Esophagus squamous epithelium (tissue), 5 donors: ENCODE results near the gene LMX1B. TPM values are rescaled to one million over a fixed set of nuclear protein-coding genes. Genes with fewer than 3 reads are reported as not detected.

ENCODE experiments used
- DNase-seq: peaks from one replicate; lab custom pipeline; 2025; lab: John Stamatoyannopoulos, UW
- H3K27ac ChIP-seq, 4 donors: fragments of 200-600 bp; sonication (generic); one replicate each; pipeline ENCODE4 v1.5.1; 2016 to 2019; ENCODE audit warnings: mild to moderate bottlenecking in 1 of 4
- H3K27me3 ChIP-seq, 4 donors: fragments of 200-600 bp; sonication (generic); 1 replicate in 3 of 4; 2 replicates in 1 of 4; pipeline versions ENCODE4 v1.5.1 to v1.6.0; 2017 to 2021; ENCODE audit warnings: antibody characterized with exemption in 1 of 4
- H3K36me3 ChIP-seq, 3 donors: fragments of 200-600 bp; sonication (generic); one replicate each; pipeline ENCODE4 v1.5.1; 2016 to 2019
- H3K4me1 ChIP-seq, 3 donors: fragments of 200-600 bp; sonication (generic); one replicate each; pipeline ENCODE4 v1.5.1; 2017 to 2019
- H3K4me3 ChIP-seq, 4 donors: fragments of 200-600 bp; sonication (generic); 1 replicate in 3 of 4; 2 replicates in 1 of 4; pipeline ENCODE4 v1.5.1; 2016 to 2019; ENCODE audit warnings: mild to moderate bottlenecking in 2 of 4, moderate library complexity in 1 of 4
- H3K9me3 ChIP-seq, 3 donors: fragments of 200-600 bp; sonication (generic); one replicate each; pipeline ENCODE4 v1.5.1; 2016 to 2019
- CTCF ChIP-seq, 6 experiments: fragments of 450-650 bp in 4 of 6; fragments of 200-600 bp in 2 of 6; sonication (generic) in 2 of 6; IDR thresholded peaks; one replicate each; pipeline ENCODE4 v1.5.1; 2016 to 2019; ENCODE audit warnings: antibody characterized with exemption in 6 of 6, mild to moderate bottlenecking in 4 of 6, moderate library complexity in 4 of 6
- POLR2A ChIP-seq, 4 donors: fragments of 450-650 bp; IDR thresholded peaks; one replicate each; pipeline ENCODE4 v1.6.1; 2017; ENCODE audit warnings: antibody characterized with exemption in 4 of 4, mild to moderate bottlenecking in 4 of 4, moderate library complexity in 3 of 4
- WGBS, 2 donors: methylation state at CpG; one replicate each; pipeline ENCODE4 v1.1.5; 2018; 5-methylcytosine and 5-hydroxymethylcytosine counted together
- intact Hi-C: fragments of 100-400 bp; cut with DNase I; formaldehyde crosslinking; loops from one replicate; pipeline ENCODE4 v1.15.0; 2022
- total RNA-seq, 4 donors: library from RNA; depleted of rRNA; stranded (reverse); fragments of >200 nt; gene quantifications; one replicate each; pipeline ENCODE4 v1.1.0, GENCODE V29; 2016
- donor health status: DM: yes; HTN: yes; CAD: no.

Gene LMX1B
- under 1 TPM in 1 of 4 donors, not detected in 3; 0.23 TPM for total RNA-seq

- H3K4me3 ChIP-seq = peak within 1 kb of the TSS in 3 of 4 donors; percentile 12 to 61 (median 36)
- no peaks in the 10 kb centered on the region for H3K36me3 ChIP-seq
- H3K4me1 ChIP-seq = peaks cover 30 to 62% (median 40%) of the 10 kb centered on the region in 3 donors
- no peaks in the 10 kb centered on the region for H3K9me3 ChIP-seq
- no peak for TF ChIP-seq POLR2A (IDR thresholded peaks at IDR 0.05)
- TF ChIP-seq CTCF (IDR thresholded peaks at IDR 0.05) = no peak
- peaks cover 32 to 99% (median 44%) of the 10 kb centered on the region in 4 donors for H3K27me3 ChIP-seq
- intact Hi-C loops = loop anchor here (5.0 kb wide), 1 partner anchor 169 kb away; no protein-coding TSS in a partner anchor
- no peak for DNase-seq
- H3K27ac ChIP-seq = no peak within 1 kb of the TSS
- WGBS, 2 donors = 2% methylated on average over 15 of the region's 58 CpGs; no CpG with 5 or more reads in 1 of the 2 donors
Measured at GRCh38 chr9:126613651-126614050, at the start of gene LMX1B. LMX1B (plus strand) TSS chr9:126613928; CDS start chr9:126614450, 522 bp downstream.

GRCh38 chr9:126564128-126564527 is 49.6 kb upstream of the LMX1B start:
- 36 to 38% methylated on average over 8 to 10 of the region's 10 CpGs for WGBS, 2 donors
- Histone ChIP-seq H3K36me3 (no peaks in the 10 kb centered on the region), H3K4me1 (peaks cover 0 to 3% (median 0%) of the 10 kb centered on the region in 3 donors), H3K9me3 (no peaks in the 10 kb centered on the region), H3K27ac (no peak overlapping the region), H3K4me3 (no peak overlapping the region), H3K27me3 (peaks cover 0 to 87% (median 0%) of the 10 kb centered on the region in 4 donors)
- TF ChIP-seq POLR2A (IDR thresholded peaks at IDR 0.05) = no peak
- no peak for TF ChIP-seq CTCF (IDR thresholded peaks at IDR 0.05)
- no peak for DNase-seq
- intact Hi-C loops = no loop called here

DNA sequence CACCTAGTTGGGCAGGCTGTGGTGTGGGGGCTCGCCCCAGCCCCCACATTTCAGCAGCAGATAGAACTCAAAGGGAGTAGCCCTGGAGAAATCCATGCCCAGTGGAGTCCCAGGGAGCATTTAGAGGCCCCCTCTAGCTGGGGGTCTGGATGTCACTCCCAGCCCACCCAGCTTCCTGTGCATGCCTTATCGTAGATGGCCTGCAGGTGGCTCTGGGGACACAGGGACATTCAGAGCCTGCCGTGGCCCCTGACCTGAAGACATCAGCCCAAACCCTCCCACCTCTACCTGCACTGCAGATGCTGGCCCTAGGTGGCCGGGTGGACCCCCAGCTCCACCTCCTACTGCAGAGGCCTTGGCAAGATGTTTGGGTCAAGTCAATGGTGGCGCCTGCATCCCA is 49.0 kb upstream of the LMX1B start:
- TF ChIP-seq POLR2A (IDR thresholded peaks at IDR 0.05) (no peak), CTCF (IDR thresholded peaks at IDR 0.05) (no peak)
- no peaks in the 10 kb centered on the region for H3K36me3 ChIP-seq
- no peak for DNase-seq
- peaks cover 0 to 6% (median 0%) of the 10 kb centered on the region in 3 donors for H3K4me1 ChIP-seq
- 31 to 40% methylated on average over 2 of the region's 5 CpGs for WGBS, 2 donors
- no peaks in the 10 kb centered on the region for H3K9me3 ChIP-seq
- no peak overlapping the region for H3K27ac ChIP-seq
- intact Hi-C loops = no loop called here
- H3K4me3 ChIP-seq = no peak overlapping the region
- peaks cover 0 to 81% (median 0%) of the 10 kb centered on the region in 4 donors for H3K27me3 ChIP-seq

GRCh38 chr9:126565336-126566128 is 48.2 kb upstream of the LMX1B start:
- Histone ChIP-seq H3K4me1 (peaks cover 0 to 6% (median 0%) of the 10 kb centered on the region in 3 donors), H3K36me3 (no peaks in the 10 kb centered on the region), H3K27ac (no peak overlapping the region), H3K27me3 (peaks cover 0 to 73% (median 0%) of the 10 kb centered on the region in 4 donors), H3K4me3 (no peak overlapping the region), H3K9me3 (no peaks in the 10 kb centered on the region)
- 84 to 87% methylated on average over 6 to 10 of the region's 11 CpGs for WGBS, 2 donors
- intact Hi-C loops = no loop called here
- TF ChIP-seq CTCF (IDR thresholded peaks at IDR 0.05) (no peak), POLR2A (IDR thresholded peaks at IDR 0.05) (no peak)
- DNase-seq = no peak

- WGBS, 2 donors = 88 to 100% methylated on average over 1 of the region's 1 CpG
- H3K27ac ChIP-seq = no peak overlapping the region
- DNase-seq = no peak
- TF ChIP-seq POLR2A (IDR thresholded peaks at IDR 0.05) = no peak
- TF ChIP-seq CTCF (IDR thresholded peaks at IDR 0.05) = no peak
- peaks cover 0 to 40% (median 0%) of the 10 kb centered on the region in 4 donors for H3K27me3 ChIP-seq
- H3K4me3 ChIP-seq = no peak overlapping the region
- H3K9me3 ChIP-seq = no peaks in the 10 kb centered on the region
- peaks cover 0 to 6% (median 0%) of the 10 kb centered on the region in 3 donors for H3K4me1 ChIP-seq
- intact Hi-C loops = no loop called here
- no peaks in the 10 kb centered on the region for H3K36me3 ChIP-seq
Measured at GRCh38 chr9:126569036-126569435, 44.7 kb upstream of the LMX1B start.
